ENCODE results near the gene ROCK1. TPM values are rescaled to one million over a fixed set of nuclear protein-coding genes. Genes with fewer than 3 reads are reported as not detected.
"Not testable (repeated sequence)": the region's sequence is repeated elsewhere in the genome, so short reads cannot be mapped to it uniquely, and the experiment has no call there.

The ROCK1 gene
- total RNA-seq, 1 donor from 2014 or later, result 35.3 TPM

GRCh38 chr18:21047126-21047525 lies 64.5 kb downstream of the ROCK1 start:
- DNase-seq (ENCODE audit: low read depth), result no peak
- Histone ChIP-seq H3K36me3 (ENCODE audit: control insufficient read depth, insufficient read depth, low read length) (no peaks in the 10 kb centered on the region), H3K27me3 (ENCODE audit: control insufficient read depth, insufficient read depth, low read length) (no peaks in the 10 kb centered on the region), H3K4me3 (ENCODE audit: low read depth, low read length) (no peak overlapping the region)
- TF ChIP-seq CTCF (IDR thresholded peaks at IDR 0.05; ENCODE audit: insufficient read depth, low read length, poor library complexity, severe bottlenecking), result no peak

DNA sequence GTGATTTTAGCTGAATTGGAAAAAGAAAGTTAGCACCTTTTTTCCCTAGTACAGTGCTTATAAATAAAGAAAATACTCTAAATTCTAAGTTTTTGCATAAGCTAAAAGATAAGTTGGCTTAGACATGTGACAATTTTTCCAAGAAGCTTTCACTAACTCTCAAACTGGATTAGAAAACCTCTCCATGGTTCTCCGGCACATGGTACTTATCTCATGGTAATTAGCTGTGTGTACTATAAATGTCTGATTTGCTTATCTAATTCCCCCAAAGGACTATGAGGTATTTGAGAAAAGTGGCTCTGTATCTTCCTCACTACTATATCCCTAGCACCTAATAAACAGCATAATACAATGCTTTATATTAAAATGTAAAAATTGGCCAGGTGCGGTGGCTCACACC lies 71.1 kb downstream of the ROCK1 start:
- DNase-seq (ENCODE audit: low read depth), result no peak
- H3K4me3 ChIP-seq (ENCODE audit: low read depth, low read length), result no peak overlapping the region
- no peaks in the 10 kb centered on the region for H3K36me3 ChIP-seq (ENCODE audit: control insufficient read depth, insufficient read depth, low read length)
- TF ChIP-seq CTCF (IDR thresholded peaks at IDR 0.05; ENCODE audit: insufficient read depth, low read length, poor library complexity, severe bottlenecking), result no peak
- no peaks in the 10 kb centered on the region for H3K27me3 ChIP-seq (ENCODE audit: control insufficient read depth, insufficient read depth, low read length)

DNA sequence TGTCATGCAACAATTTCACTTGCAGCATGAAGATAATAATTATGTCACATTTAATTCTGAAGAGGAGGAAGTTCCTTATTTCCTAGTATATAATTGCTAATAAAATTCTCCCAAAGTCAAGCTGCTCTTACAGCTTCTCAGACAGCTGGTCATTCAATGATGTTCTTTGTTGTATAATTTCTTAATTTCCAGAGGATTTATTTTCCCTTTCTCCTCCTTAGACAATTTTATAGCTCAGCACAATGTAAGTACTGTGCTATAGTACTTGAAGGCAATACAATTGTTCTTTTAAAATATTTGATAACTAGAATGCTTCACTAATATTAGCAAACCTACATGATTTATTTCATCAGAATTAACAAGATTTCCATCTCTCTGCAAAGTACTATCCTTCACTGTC lies 73.4 kb downstream of the ROCK1 start:
- no peaks in the 10 kb centered on the region for H3K27me3 ChIP-seq (ENCODE audit: control insufficient read depth, insufficient read depth, low read length)
- H3K36me3 ChIP-seq (ENCODE audit: control insufficient read depth, insufficient read depth, low read length), result no peaks in the 10 kb centered on the region
- no peak for TF ChIP-seq CTCF (IDR thresholded peaks at IDR 0.05; ENCODE audit: insufficient read depth, low read length, poor library complexity, severe bottlenecking)
- DNase-seq (ENCODE audit: low read depth), result no peak
- no peak overlapping the region for H3K4me3 ChIP-seq (ENCODE audit: low read depth, low read length)

GRCh38 chr18:21031845-21032244 lies 79.8 kb downstream of the ROCK1 start:
- TF ChIP-seq CTCF (IDR thresholded peaks at IDR 0.05; ENCODE audit: insufficient read depth, low read length, poor library complexity, severe bottlenecking), result no peak
- Histone ChIP-seq H3K36me3 (ENCODE audit: control insufficient read depth, insufficient read depth, low read length) (no peaks in the 10 kb centered on the region), H3K4me3 (ENCODE audit: low read depth, low read length) (no peak overlapping the region)

GRCh38 chr18:21018257-21018656 lies 93.4 kb downstream of the ROCK1 start:
- not testable (repeated sequence) for DNase-seq (ENCODE audit: low read depth); H3K4me3 ChIP-seq (ENCODE audit: low read depth, low read length); H3K36me3 ChIP-seq (ENCODE audit: control insufficient read depth, insufficient read depth, low read length); H3K27me3 ChIP-seq (ENCODE audit: control insufficient read depth, insufficient read depth, low read length)

More at GRCh38 chr18:21031845-21032244, 79.8 kb downstream of the ROCK1 start:
- H3K27me3 ChIP-seq (ENCODE audit: control insufficient read depth, insufficient read depth, low read length), result no peaks in the 10 kb centered on the region
- DNase-seq (ENCODE audit: low read depth), result no peak

GRCh38 chr18:21012308-21012707 lies 99.3 kb downstream of the ROCK1 start:
- Histone ChIP-seq H3K27me3 (ENCODE audit: control insufficient read depth, insufficient read depth, low read length) (no peaks in the 10 kb centered on the region), H3K36me3 (ENCODE audit: control insufficient read depth, insufficient read depth, low read length) (peaks cover 1% of the 10 kb centered on the region), H3K4me3 (ENCODE audit: low read depth, low read length) (no peak overlapping the region)
- no peak for DNase-seq (ENCODE audit: low read depth)
- no peak for TF ChIP-seq CTCF (IDR thresholded peaks at IDR 0.05; ENCODE audit: insufficient read depth, low read length, poor library complexity, severe bottlenecking)

Measured in kidney epithelial cell (primary cell).